AG09319 (cell line): ENCODE results near the gene S1PR3.

Source experiments
- DNase-seq: peaks from one replicate; pipeline ENCODE4 v3.0.0-alpha.2; 2010; ENCODE audit warnings: low read depth; ENCODE audit errors: extremely low read depth
- TF ChIP-seq, protein P1 (sequence below): IDR thresholded peaks from 2 replicates; pipeline ENCODE4 v1.5.1; 2011; ENCODE audit warnings: low read depth, mild to moderate bottlenecking, inconsistent platforms, low read length, moderate library complexity

The S1PR3 gene

DNA sequence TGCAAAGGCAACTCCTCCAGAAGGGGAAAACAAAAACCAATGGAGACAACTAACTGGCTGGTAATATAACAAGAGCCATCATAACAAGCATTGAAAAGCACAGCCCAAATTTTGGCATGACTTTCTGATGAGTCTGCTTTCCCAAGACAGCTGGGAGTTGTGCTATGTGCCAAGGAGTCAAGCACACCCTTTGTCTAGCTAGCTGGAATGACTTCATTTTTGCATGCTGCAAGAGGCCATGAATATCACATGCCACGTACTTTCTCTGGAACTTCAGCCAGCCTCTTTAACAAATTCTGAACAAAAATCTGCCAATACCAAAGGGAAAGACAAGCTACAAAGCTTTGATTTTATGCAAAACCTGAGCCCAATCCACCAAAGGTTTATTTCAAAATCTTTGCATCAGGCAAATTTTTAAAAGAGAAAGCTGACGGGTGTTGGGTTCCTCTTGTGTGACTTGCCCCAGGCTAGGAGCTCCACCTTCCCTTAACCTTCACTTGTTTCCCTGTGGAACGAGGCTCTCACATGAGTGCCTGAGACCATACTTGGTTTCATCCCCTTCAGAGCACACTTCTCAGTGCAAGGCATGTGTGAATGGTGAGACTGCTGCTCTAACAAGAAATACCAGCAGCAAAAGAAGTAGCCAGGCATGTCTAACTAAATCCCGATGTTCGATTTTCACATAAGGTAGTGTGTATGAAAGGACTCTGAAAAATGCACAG, 47.3 kb downstream of the S1PR3 start:
- DNase-seq: peak; percentile 83

DNA sequence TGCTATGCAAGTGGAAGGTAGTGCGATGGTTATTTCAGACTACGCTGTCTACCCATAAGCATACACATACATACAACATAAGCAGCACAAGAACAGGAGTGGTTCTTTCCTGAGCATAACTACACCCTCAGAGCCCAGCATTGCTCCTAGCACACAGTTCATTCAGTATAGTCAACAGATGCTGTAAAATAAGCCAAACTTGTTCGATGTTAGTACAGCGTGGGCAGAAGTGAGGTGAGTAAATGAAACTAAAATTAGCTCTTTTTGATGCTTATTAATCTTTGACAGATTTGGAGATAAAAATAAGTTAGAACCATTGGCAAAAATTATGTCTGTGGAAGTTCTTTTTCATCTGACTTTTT, 47.8 kb downstream of the S1PR3 start:
- no peak for DNase-seq
- TF ChIP-seq, protein P1, sequence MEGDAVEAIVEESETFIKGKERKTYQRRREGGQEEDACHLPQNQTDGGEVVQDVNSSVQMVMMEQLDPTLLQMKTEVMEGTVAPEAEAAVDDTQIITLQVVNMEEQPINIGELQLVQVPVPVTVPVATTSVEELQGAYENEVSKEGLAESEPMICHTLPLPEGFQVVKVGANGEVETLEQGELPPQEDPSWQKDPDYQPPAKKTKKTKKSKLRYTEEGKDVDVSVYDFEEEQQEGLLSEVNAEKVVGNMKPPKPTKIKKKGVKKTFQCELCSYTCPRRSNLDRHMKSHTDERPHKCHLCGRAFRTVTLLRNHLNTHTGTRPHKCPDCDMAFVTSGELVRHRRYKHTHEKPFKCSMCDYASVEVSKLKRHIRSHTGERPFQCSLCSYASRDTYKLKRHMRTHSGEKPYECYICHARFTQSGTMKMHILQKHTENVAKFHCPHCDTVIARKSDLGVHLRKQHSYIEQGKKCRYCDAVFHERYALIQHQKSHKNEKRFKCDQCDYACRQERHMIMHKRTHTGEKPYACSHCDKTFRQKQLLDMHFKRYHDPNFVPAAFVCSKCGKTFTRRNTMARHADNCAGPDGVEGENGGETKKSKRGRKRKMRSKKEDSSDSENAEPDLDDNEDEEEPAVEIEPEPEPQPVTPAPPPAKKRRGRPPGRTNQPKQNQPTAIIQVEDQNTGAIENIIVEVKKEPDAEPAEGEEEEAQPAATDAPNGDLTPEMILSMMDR: no peak

More for the DNA sequence above, 47.3 kb downstream of the S1PR3 start:
- TF ChIP-seq, protein P1: no peak

DNA sequence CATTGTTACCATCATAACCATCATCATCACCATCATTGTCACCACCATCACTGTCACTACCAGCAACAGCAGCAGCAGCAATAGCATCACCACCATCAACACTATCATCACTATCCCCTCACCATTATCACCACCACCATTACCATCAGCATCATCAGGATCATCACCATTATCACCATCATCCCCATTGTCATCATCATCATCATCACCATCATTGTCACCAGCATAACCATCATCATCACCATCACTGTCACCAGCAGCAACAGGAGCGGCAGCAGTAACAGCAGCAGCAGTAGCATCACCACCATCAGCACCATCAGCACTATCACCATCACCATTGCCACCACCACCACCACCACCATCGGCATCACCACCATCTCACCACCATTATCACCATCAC, 48.4 kb downstream of the S1PR3 start:
- no peak for DNase-seq
- TF ChIP-seq, protein P1: no peak

DNA sequence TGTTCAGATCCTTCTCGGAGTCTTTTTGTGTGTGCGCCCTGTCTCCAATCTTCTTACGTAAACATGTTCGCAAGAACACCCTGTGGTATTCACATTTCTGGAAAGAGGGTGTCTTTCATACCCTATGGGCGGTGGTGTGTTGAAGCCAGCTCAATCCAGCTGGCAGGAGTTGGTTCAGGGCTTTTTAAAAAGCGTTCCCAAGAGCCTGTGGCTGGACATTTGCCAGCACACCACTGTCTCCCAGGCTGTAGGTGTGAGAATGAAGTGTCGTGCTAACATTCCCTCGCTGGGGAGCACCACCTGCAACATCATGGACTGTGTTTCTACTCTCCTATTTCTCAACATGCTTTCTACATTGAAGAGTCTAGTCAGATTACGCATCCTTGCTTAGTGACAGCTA, 51.7 kb downstream of the S1PR3 start:
- TF ChIP-seq, protein P1: no peak
- DNase-seq: no peak

DNA sequence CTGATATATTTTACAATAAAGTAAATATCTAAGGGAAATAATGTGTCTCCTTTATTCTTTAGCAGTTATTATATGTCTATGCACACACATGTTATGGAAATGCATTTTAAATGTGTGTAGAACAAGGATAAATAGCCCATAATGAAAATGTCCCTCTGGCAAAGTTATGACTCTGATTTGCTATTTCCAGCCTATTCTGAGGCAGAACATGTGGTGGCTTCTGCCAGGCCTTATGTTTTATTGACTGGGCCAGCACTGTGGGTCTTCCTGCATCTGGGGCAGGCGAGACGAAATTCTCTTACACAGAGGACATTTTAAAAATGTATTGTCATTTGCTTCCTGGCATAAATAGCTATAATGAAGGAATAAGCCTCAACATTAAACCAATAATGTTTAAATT, 52.8 kb downstream of the S1PR3 start:
- TF ChIP-seq, protein P1: no peak
- DNase-seq: no peak

DNA sequence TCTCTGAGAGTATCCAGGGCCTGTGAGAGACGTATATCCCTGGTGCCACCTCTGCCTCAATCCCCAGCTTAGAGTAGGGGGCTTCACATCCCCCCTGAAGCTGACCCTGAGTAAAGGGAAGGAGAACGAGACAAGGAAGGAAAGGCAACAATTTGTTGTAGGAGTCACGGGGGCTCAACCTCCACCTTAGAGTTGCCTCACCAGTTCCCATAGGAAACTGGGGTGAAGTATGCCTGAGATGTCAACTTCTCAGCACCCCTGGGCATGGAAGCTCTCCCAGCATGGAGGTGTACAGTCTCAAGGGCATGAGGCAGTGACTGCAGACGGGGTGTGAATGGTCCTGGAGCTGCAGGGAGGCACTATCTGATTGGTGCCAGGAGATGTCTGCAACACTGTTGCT, 53.6 kb downstream of the S1PR3 start:
- no peak for DNase-seq
- TF ChIP-seq, protein P1: no peak

DNA sequence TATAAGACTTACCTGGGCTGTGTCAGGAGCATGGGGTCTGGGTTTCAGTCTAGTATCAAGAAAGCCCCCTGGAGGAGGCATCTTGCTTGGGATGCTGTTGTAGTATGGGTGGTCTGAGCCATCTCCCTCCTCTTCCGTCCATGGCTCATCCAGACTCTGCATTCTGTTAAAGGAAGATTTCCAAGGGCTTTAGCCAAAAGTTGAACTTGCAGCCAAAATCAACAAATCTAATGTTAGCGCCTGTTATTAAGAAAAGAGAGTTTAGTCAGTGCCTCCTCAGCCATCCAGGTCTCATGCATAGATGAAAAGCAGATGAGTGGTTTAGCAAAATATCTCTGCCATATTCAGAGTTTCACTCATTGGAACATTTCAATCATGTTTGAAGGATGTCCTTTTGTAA, 55.6 kb downstream of the S1PR3 start:
- TF ChIP-seq, protein P1: no peak
- DNase-seq: peak; percentile 12
